SK-N-SH treated with all-trans-retinoic acid at 6 μM for 48 hours (cell line): Measurements from ENCODE around the gene DLG2.

Experiments used
- ATAC-seq: fragments of 200-7000 bp; cut with Tn5 transposase; 3 replicates; pipeline ENCODE4 v1.9.1; 2020; ENCODE audit warnings: mild to moderate bottlenecking, moderate library complexity
- ARNTL ChIP-seq: fragments of 450-650 bp; formaldehyde crosslinking; IDR thresholded peaks from 2 replicates; pipeline ENCODE4 v1.5.0; 2020; ENCODE audit warnings: low read depth, mild to moderate bottlenecking, moderate library complexity, borderline replicate concordance
- BACH2 ChIP-seq: fragments of 250-450 bp; sonication (Bioruptor Pico); IDR thresholded peaks from 2 replicates; pipeline ENCODE4 v1.9.0; 2021; ENCODE audit warnings: mild to moderate bottlenecking, borderline replicate concordance
- CSDC2 ChIP-seq: fragments of 250-450 bp; sonication (Bioruptor Pico); IDR thresholded peaks from 2 replicates; pipeline ENCODE4 v1.5.0; 2020; ENCODE audit warnings: mild to moderate bottlenecking, moderate library complexity
- ESRRG ChIP-seq: fragments of 250-450 bp; sonication (Bioruptor Pico); IDR thresholded peaks from 2 replicates; pipeline ENCODE4 v1.6.1; 2021; ENCODE audit warnings: mild to moderate bottlenecking
- ISL1 ChIP-seq: fragments of 250-450 bp; sonication (Bioruptor Pico); IDR thresholded peaks from 2 replicates; pipeline ENCODE4 v2.1.2; 2022; ENCODE audit warnings: mild to moderate bottlenecking, moderate library complexity
- OSR1 ChIP-seq: fragments of 250-450 bp; sonication (Bioruptor Pico); IDR thresholded peaks from 2 replicates; pipeline ENCODE4 v1.8.0; 2022; ENCODE audit warnings: moderate library complexity, mild to moderate bottlenecking, inconsistent platforms
- PPARA ChIP-seq: fragments of 250-450 bp; sonication (Bioruptor Pico); IDR thresholded peaks from 2 replicates; pipeline ENCODE4 v1.5.0; 2020; ENCODE audit warnings: mild to moderate bottlenecking, borderline replicate concordance
- RARB ChIP-seq: fragments of 250-450 bp; sonication (Bioruptor Pico); IDR thresholded peaks from 2 replicates; pipeline ENCODE4 v1.8.0; 2021; ENCODE audit warnings: mild to moderate bottlenecking, moderate library complexity
- SNAI2 ChIP-seq: fragments of 250-450 bp; sonication (Bioruptor Pico); IDR thresholded peaks from 2 replicates; pipeline ENCODE4 v1.5.0; 2020; ENCODE audit warnings: mild to moderate bottlenecking, moderate library complexity
- TCF4 ChIP-seq: fragments of 250-450 bp; sonication (Bioruptor Pico); IDR thresholded peaks from 2 replicates; pipeline ENCODE4 v1.8.0; 2021; ENCODE audit warnings: mild to moderate bottlenecking, moderate library complexity, borderline replicate concordance
- TOX ChIP-seq: fragments of 250-450 bp; sonication (Bioruptor Pico); IDR thresholded peaks from 2 replicates; pipeline ENCODE4 v1.8.0; 2021; ENCODE audit warnings: mild to moderate bottlenecking, moderate library complexity, borderline replicate concordance
- ZC3H10 ChIP-seq: fragments of 250-450 bp; sonication (Bioruptor Pico); IDR thresholded peaks from 2 replicates; pipeline ENCODE4 v1.5.1; 2021; ENCODE audit warnings: mild to moderate bottlenecking, moderate library complexity
- ZFP3 ChIP-seq: fragments of 250-450 bp; sonication (Bioruptor Pico); IDR thresholded peaks from 2 replicates; pipeline ENCODE4 v1.5.0; 2020; ENCODE audit warnings: mild to moderate bottlenecking, moderate library complexity
- ZFP30 ChIP-seq: fragments of 450-650 bp; formaldehyde crosslinking; IDR thresholded peaks from 2 replicates; pipeline ENCODE4 v1.5.0; 2022; ENCODE audit warnings: mild to moderate bottlenecking, moderate library complexity
- ZNF565 ChIP-seq: fragments of 450-650 bp; formaldehyde crosslinking; conservative IDR thresholded peaks from 2 replicates; pipeline ENCODE4 v1.5.0; 2020; ENCODE audit warnings: low read depth, mild to moderate bottlenecking, moderate library complexity
- ZNF8 ChIP-seq: fragments of 450-650 bp; formaldehyde crosslinking; IDR thresholded peaks from 2 replicates; pipeline ENCODE4 v1.5.0; 2020; ENCODE audit warnings: mild to moderate bottlenecking, moderate library complexity
- TF ChIP-seq, protein P1 (sequence below): fragments of 250-450 bp; sonication (Bioruptor Pico); IDR thresholded peaks from 2 replicates; pipeline ENCODE4 v1.8.0; 2020; ENCODE audit warnings: mild to moderate bottlenecking, moderate library complexity, borderline replicate concordance
- TF ChIP-seq, protein P2 (sequence below): fragments of 250-450 bp; sonication (Bioruptor Pico); IDR thresholded peaks from 2 replicates; pipeline ENCODE4 v1.5.1; 2020; ENCODE audit warnings: low read depth, mild to moderate bottlenecking, moderate library complexity
- TF ChIP-seq, protein P3 (sequence below): fragments of 250-450 bp; sonication (Bioruptor Pico); IDR thresholded peaks from 2 replicates; pipeline ENCODE4 v1.8.0; 2021; ENCODE audit warnings: low read depth, mild to moderate bottlenecking, moderate library complexity, borderline replicate concordance
- TF ChIP-seq, protein P4 (sequence below): fragments of 250-450 bp; sonication (Bioruptor Pico); IDR thresholded peaks from 2 replicates; pipeline ENCODE4 v1.5.0; 2020; ENCODE audit warnings: mild to moderate bottlenecking, moderate library complexity

The DLG2 gene

DNA sequence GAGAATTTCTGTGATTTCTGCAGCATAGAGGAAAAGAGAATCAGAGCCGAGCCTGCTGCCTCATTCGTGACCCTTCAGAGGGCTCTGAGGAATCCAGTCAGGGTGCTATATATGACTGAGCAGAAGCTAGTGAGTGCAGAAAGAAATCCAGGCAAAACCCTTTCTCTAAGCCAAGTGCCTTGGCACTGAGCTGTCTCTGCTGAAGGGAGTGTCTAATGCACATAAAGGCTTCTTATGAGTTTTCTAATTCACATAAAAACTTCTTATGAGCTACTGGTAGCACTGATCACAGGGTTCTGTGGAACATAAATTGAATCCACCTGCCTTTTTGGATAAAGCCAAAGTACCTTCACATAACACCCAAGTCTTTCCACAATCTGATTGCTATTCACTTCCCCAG is 1555.3 kb downstream of the DLG2 start:
- TF ChIP-seq CSDC2 (CRISPR knock-in tag), result no peak
- TF ChIP-seq ZNF8, result no peak
- no peak for TF ChIP-seq PPARA (CRISPR knock-in tag)
- TF ChIP-seq ESRRG (CRISPR knock-in tag), result no peak
- TF ChIP-seq, protein P1, sequence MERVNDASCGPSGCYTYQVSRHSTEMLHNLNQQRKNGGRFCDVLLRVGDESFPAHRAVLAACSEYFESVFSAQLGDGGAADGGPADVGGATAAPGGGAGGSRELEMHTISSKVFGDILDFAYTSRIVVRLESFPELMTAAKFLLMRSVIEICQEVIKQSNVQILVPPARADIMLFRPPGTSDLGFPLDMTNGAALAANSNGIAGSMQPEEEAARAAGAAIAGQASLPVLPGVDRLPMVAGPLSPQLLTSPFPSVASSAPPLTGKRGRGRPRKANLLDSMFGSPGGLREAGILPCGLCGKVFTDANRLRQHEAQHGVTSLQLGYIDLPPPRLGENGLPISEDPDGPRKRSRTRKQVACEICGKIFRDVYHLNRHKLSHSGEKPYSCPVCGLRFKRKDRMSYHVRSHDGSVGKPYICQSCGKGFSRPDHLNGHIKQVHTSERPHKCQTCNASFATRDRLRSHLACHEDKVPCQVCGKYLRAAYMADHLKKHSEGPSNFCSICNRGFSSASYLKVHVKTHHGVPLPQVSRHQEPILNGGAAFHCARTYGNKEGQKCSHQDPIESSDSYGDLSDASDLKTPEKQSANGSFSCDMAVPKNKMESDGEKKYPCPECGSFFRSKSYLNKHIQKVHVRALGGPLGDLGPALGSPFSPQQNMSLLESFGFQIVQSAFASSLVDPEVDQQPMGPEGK (CRISPR knock-in tag), result no peak
- no peak for TF ChIP-seq ZFP3 (CRISPR knock-in tag)
- no peak for TF ChIP-seq RARB
- no peak for TF ChIP-seq ZNF565 (CRISPR knock-in tag)
- no peak for TF ChIP-seq TCF4 (CRISPR knock-in tag)
- no peak for TF ChIP-seq ARNTL (CRISPR knock-in tag)
- TF ChIP-seq, protein P2, sequence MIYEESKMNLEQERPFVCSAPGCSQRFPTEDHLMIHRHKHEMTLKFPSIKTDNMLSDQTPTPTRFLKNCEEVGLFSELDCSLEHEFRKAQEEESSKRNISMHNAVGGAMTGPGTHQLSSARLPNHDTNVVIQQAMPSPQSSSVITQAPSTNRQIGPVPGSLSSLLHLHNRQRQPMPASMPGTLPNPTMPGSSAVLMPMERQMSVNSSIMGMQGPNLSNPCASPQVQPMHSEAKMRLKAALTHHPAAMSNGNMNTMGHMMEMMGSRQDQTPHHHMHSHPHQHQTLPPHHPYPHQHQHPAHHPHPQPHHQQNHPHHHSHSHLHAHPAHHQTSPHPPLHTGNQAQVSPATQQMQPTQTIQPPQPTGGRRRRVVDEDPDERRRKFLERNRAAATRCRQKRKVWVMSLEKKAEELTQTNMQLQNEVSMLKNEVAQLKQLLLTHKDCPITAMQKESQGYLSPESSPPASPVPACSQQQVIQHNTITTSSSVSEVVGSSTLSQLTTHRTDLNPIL, result no peak
- TF ChIP-seq SNAI2 (CRISPR knock-in tag), result no peak
- no peak for TF ChIP-seq ZC3H10 (CRISPR knock-in tag)
- no peak for TF ChIP-seq BACH2
- TF ChIP-seq OSR1 (CRISPR knock-in tag), result no peak
- TF ChIP-seq ZFP30, result no peak
- TF ChIP-seq, protein P3, sequence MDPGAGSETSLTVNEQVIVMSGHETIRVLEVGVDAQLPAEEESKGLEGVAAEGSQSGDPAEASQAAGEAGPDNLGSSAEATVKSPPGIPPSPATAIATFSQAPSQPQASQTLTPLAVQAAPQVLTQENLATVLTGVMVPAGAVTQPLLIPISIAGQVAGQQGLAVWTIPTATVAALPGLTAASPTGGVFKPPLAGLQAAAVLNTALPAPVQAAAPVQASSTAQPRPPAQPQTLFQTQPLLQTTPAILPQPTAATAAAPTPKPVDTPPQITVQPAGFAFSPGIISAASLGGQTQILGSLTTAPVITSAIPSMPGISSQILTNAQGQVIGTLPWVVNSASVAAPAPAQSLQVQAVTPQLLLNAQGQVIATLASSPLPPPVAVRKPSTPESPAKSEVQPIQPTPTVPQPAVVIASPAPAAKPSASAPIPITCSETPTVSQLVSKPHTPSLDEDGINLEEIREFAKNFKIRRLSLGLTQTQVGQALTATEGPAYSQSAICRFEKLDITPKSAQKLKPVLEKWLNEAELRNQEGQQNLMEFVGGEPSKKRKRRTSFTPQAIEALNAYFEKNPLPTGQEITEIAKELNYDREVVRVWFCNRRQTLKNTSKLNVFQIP, result no peak
- TF ChIP-seq, protein P4, sequence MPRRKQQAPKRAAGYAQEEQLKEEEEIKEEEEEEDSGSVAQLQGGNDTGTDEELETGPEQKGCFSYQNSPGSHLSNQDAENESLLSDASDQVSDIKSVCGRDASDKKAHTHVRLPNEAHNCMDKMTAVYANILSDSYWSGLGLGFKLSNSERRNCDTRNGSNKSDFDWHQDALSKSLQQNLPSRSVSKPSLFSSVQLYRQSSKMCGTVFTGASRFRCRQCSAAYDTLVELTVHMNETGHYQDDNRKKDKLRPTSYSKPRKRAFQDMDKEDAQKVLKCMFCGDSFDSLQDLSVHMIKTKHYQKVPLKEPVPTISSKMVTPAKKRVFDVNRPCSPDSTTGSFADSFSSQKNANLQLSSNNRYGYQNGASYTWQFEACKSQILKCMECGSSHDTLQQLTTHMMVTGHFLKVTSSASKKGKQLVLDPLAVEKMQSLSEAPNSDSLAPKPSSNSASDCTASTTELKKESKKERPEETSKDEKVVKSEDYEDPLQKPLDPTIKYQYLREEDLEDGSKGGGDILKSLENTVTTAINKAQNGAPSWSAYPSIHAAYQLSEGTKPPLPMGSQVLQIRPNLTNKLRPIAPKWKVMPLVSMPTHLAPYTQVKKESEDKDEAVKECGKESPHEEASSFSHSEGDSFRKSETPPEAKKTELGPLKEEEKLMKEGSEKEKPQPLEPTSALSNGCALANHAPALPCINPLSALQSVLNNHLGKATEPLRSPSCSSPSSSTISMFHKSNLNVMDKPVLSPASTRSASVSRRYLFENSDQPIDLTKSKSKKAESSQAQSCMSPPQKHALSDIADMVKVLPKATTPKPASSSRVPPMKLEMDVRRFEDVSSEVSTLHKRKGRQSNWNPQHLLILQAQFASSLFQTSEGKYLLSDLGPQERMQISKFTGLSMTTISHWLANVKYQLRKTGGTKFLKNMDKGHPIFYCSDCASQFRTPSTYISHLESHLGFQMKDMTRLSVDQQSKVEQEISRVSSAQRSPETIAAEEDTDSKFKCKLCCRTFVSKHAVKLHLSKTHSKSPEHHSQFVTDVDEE, result no peak
- TF ChIP-seq, all 23 proteins: peak for 0
- ATAC-seq, result no peak

DNA sequence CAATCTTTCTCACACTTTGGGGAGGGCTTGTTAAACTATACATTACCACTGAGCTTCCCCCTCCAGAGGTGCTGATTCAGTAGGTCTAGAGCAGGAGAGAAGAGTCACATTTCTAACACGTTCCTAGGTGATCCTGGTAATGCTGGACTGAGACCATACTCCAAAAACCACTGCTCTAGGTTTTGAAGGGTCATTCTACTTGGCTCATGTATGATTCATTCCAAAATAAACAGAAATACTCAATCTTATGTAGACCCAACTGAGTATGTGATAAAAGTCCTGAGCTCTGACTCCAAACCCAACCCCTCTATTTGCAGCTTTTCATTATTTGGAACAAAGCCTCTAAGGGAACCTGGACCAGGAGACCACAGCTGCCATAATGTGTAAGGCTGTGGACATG is 1558.1 kb downstream of the DLG2 start:
- TF ChIP-seq TOX (CRISPR knock-in tag) (no peak), SNAI2 (CRISPR knock-in tag) (no peak), ESRRG (CRISPR knock-in tag) (no peak), ISL1 (no peak), ZC3H10 (CRISPR knock-in tag) (no peak)
- TF ChIP-seq, protein P4, result no peak
- TF ChIP-seq, protein P3, result no peak
- no peak for ATAC-seq
